HG02759 (cell line): Measurements from ENCODE around the gene ITGA5.

ENCODE experiments used
- ATAC-seq: cut with Tn5 transposase; IDR thresholded peaks from one replicate; pipeline ENCODE4 v1.9.1; 2021; ENCODE audit warnings: mild to moderate bottlenecking, moderate library complexity; ENCODE audit not compliant: unreplicated experiment

The ITGA5 gene

DNA sequence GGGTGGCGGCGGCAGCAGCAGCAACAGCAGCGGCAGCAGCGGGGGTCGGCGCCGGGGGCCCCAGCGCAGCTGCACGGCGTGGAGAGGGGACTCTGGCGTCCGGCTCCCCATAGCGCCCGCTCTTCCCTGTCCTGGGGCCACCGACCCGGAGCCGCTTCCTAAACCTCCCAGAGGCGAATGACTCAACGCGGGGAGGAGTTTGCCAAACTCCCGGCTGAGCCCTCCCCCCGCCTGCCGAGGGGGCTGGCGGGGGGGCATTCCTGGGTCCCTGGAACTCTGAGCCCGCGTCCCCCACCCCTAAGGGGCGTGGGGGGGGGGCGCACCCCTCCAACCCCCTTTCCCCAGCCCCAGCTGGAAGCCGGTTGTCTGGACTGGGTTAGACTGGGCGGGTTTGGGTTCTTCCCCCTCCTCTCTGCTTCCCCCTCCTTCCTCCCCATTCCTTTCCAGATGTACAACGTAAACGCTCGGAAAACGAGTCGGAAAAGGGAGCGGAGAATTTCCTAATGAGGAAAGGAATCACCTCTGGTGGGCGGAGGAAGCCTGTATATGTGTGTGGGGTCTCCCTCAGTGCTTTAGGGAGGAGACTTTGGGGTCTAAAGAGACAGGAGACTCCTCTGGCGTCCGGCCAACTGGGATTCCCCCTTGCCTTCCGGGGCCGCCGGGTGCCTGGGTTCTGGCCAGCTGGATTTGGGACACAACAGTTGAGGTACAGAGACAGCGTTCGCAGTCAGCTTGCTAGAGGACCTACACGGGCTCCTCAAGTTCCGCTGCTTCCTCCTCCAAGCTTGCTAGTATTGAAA, at the start of gene ITGA5:
TSS of gene ITGA5 (minus strand) at position 179 of the 800 bp plus-strand sequence. CDS start at position 111, 68 bp downstream.
- ATAC-seq = no peak

DNA sequence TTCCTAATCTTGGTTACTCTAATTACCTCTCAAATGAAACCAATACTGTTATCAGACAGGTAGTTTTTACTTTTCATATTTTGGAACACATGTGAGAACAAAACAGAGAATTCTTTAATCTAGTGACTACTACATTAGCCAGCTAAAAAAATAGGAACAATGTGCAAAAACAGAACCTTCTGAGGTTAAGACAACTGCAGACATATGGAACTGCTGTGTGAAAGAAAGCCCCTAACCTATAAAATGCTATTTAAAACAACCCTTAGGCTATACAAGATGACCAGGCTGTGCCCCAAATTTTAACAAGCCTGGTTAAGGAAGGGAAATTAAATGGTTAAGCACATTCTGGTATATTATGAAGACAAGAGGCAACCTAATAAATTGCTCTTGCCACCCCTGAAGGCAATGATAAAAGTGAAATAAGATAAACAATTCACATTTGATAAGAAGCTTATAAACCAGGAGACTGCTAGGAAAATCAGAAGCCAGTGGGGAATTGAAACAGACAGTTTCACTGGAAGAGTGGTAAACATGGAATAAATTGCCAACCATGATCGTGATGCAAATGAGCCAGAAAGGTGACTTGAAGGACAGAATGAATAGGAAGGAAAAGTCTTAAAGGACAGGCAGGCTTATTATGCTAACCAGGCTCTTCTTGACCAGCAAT, 46.9 kb upstream of the ITGA5 start:
- ATAC-seq = no peak

DNA sequence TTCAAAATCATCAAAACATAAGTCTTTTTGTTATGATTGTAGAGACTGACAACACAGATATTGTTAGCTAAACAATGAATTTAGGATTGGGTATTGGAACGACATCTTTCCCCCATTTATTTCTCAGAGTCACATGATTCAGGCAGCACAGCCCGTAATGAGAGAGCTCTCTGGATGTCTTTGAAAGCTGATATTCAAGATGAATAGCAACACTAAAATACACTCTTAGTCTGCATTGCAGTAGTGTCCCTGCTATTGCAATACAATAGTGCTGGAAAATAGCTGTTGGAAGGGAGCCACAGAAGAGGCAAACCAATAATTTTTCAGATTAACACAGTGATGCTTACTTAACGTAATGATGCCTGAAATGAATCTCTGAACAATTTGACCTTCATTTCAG, 44.4 kb upstream of the ITGA5 start:
- ATAC-seq = no peak

- ATAC-seq = no peak
Observed at GRCh38 chr12:54463034-54463433, 44.0 kb upstream of the ITGA5 start.

DNA sequence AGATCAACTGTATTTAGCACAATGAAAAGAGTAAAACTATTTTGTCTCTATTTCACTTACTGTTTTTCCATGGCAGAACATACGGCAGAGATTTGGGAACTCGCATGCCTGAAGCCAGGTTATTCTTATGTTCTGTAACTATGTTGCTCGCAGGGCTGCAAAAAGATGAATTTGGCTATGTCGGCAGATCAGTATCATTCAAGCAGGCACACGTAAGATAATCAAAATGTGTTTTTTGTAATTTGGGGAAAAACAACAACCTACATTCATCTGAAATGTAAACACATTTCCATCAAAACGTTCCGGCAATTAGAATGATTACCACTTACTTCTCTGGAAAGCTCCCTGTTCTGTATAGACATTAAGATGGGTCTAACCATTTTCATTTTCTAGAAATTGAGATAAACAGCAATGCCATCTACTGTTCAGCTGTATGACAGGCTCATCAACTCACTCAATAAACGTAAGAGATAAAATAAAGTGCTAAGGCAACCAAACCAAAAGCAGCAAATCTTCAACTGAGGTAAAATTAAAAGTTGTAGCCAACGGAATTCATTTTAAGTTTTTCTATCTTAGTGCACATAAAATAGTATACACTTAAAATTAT, 41.4 kb upstream of the ITGA5 start:
- no peak for ATAC-seq

DNA sequence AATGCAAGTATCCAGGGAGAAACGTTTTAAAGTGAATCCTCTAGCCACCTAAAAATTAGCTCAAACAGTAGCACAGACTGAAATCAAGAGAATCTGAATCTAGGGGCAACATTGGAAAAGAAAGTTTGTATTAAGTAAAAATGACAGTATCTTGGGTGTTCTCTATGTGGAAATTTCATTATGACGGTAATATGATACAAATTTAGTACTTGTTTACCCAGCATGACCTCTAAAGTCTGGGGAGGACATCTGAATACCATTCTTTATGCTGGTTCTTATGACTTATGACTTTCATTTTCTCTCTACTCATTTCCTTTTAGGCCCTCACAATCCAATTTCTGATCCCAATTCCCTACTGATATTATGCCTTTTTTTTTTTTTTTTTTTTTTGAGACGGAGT, 40.3 kb upstream of the ITGA5 start:
- no peak for ATAC-seq

GRCh38 chr12:54455760-54456469, 36.8 kb upstream of the ITGA5 start:
- ATAC-seq = no peak

DNA sequence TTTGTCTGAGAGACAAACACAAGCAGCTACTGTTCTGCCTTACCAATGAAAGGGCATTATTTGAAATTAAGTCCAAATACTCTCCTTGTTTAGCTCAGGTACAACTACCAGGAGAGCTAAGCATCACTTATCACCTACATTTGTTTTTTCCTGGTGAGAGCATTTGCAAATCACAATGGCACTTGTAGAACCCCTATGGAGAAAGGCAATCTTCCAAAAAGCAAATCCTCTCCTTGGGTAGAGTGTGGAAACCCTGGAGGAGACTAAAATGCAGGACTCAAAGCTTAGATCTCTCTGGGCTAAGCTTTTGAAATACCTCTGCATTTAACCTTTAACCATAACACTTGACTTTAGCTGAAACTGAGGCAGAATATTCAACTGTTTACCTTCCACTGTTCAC, 33.6 kb upstream of the ITGA5 start:
- ATAC-seq = no peak

GRCh38 chr12:54448344-54448743, 29.3 kb upstream of the ITGA5 start:
- ATAC-seq = no peak

DNA sequence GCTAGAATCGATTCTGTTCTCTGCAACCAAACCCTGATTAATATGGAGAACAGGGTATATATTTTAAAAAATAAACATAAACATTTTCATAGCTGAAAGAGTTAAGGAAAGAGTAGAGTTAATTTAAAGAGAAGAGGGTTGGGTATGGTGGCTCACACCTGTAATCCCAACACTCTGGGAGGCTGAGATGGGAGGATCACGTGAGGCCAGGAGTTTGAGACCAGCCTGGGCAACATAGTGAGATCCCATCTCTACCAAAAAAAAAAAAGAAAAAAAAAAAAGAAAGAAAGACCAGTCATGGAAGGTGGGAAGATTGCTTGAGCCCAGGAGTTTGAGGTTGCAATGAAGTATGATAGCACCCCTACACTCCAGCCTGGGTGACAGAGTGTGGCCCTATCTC, 28.9 kb upstream of the ITGA5 start:
- ATAC-seq = no peak

DNA sequence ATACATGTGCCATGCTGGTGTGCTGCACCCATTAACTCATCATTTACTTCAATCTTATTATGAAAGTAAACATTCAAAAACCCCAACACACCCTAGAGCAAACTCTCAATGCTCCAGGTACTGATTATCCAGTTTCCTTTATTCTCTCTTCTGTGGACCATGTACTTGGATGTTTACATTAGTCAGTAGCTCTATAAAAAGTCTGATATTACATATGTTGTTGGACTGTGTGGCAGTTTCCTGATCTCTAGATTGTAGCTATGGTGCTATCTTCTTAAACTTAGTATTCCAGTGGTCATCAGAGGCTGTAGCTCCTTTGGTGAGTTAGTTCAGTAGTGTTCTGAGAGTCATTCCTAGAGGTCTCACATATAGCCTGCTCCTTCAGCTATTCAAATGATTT, 25.1 kb upstream of the ITGA5 start:
- ATAC-seq = no peak

GRCh38 chr12:54443446-54443845, 24.4 kb upstream of the ITGA5 start:
- no peak for ATAC-seq

- ATAC-seq = no peak
Observed at GRCh38 chr12:54442961-54443360, 23.9 kb upstream of the ITGA5 start.

DNA sequence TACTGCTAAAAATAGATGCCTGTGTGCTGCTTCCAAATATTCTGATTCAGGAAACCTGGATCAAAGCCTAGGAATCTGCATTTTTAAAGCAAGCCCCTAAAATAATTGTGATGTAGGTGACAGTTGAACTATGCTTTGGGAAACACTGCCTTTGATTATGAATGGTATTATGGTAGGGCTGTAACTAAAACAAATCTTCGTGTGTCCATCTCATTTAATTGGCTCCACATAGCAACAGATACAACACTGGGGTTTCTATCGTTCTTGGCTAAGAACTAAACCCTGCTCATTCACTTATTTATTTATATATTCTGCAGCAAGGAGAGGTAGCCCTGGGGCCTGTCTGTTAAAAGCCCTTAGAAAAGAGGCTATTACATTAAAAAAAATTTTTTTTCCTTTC, 23.0 kb upstream of the ITGA5 start:
- ATAC-seq = no peak

DNA sequence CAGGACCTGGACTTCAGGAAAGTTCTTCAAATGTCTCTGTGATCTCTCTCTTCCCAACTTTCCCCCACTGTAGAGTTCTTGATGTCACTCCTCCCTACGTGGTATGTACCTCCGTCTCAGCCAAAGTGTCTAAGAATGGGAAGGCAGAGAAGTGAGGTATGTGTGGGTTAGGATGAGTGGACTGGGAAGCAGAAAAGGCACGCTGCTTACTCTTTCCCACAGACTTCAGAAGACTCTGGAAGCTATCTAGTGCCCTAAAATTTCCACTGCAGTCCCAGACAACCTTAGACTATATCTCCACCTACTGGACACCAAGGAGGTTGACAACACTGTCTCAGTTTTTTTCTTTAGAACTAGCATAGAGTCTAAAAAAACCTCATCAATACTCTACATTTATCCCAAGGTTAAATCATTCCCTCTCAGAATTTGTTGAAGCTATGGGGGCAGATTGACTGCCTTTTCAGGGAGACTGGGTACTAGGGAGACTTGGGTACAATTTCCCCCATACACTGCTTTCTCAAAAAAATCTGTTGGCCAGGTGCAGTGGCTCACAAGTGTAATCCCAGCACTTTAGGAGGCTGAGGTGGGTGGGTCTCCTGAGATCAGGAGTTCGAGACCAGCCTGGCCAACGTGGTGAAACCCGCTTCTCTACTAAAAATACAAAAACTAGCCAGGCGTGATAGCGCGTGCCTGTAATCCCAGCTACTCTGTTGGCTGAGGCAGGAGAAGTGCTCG, 20.6 kb upstream of the ITGA5 start:
- ATAC-seq = no peak

- ATAC-seq = no peak
Observed at GRCh38 chr12:54439096-54439495, 20.0 kb upstream of the ITGA5 start.

GRCh38 chr12:54438517-54438916, 19.5 kb upstream of the ITGA5 start:
- no peak for ATAC-seq

DNA sequence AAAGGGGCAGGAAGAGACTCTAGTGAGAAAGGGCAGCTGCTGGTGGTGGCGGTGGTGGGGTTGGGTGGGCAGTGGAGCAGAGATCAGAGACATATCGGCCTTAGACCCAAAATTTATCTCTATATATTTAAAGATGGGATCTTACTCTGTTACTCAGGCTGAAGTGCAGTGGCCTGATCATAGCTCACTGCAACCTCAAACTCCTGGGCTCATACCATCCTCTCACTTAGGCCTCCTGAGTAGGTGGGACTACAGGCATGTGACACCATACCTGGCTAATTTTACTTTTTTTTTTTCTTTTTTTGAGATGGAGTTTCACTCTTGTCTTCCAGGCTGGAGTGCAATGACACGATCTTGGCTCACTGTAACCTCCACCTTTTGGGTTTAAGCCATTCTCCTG, 18.6 kb upstream of the ITGA5 start:
- no peak for ATAC-seq

- no peak for ATAC-seq
Observed at GRCh38 chr12:54437243-54437642, 18.2 kb upstream of the ITGA5 start.

DNA sequence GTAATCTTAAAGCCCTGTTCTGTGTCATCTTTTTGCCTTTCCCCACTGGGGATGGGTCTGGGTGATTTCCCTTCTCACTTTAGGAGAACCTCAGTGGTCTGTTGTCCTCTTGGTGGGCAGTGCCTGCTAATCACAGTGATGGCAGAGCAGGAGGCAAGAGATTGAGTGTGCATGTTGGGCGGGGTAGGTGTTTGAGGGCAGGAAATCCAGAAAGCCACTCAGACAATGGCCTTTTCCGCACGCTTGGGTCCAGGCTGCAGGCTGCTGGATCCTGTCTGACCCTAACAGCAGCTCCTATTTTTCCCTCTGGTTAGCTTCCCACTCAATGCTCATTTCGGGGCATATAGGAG, 13.7 kb upstream of the ITGA5 start:
- no peak for ATAC-seq
